H1 (cell line): ENCODE results near the gene PPME1.

Source experiments
- CTCF ChIP-seq, 3 experiments: IDR thresholded peaks; 1 replicate in 2 of 3; 2 replicates in 1 of 3; pipeline versions ENCODE4 v1.5.1 to v1.6.1; 2011; ENCODE audit warnings: low read length in 3 of 3, mild to moderate bottlenecking in 3 of 3, inconsistent platforms in 2 of 3, low read depth in 1 of 3, moderate library complexity in 1 of 3; ENCODE audit not compliant: insufficient read depth in 1 of 3; ENCODE audit errors: control extremely low read depth in 1 of 3
- GTF2F1 ChIP-seq: IDR thresholded peaks from 2 replicates; pipeline ENCODE4 v1.6.1; 2012; ENCODE audit warnings: low read depth, low read length, improper control_type of control experiment, borderline replicate concordance
- JUND ChIP-seq: IDR thresholded peaks from 2 replicates; pipeline ENCODE4 v1.6.1; 2011; ENCODE audit warnings: mild to moderate bottlenecking, improper control_type of control experiment, low read length
- NRF1 ChIP-seq: IDR thresholded peaks from 2 replicates; pipeline ENCODE4 v1.6.1; 2011; ENCODE audit warnings: mild to moderate bottlenecking, low read depth, low read length, improper control_type of control experiment
- POLR2AphosphoS5 ChIP-seq: IDR thresholded peaks from 2 replicates; pipeline ENCODE4 v1.6.1; 2011; ENCODE audit warnings: low read depth, low read length
- RAD21 ChIP-seq, 2 experiments: IDR thresholded peaks in 1 of 2; conservative IDR thresholded peaks in 1 of 2; 2 replicates each; pipeline ENCODE4 v1.6.1; 2011; ENCODE audit warnings: low read depth in 2 of 2, low read length in 2 of 2, improper control_type of control experiment in 1 of 2, inconsistent platforms in 1 of 2, mild to moderate bottlenecking in 1 of 2, moderate library complexity in 1 of 2
- SP2 ChIP-seq: IDR thresholded peaks from 2 replicates; pipeline ENCODE4 v1.6.1; 2012; ENCODE audit warnings: mild to moderate bottlenecking, low read length, inconsistent platforms
- TCF12 ChIP-seq: IDR thresholded peaks from 2 replicates; pipeline ENCODE4 v1.6.1; 2011; ENCODE audit warnings: low read depth, mild to moderate bottlenecking, low read length
- YY1 ChIP-seq: IDR thresholded peaks from 2 replicates; pipeline ENCODE4 v1.6.1; 2011; ENCODE audit warnings: low read depth, mild to moderate bottlenecking, low read length
- ZNF274 ChIP-seq: IDR thresholded peaks from 2 replicates; pipeline ENCODE4 v1.7.0; 2012; ENCODE audit warnings: low read length, borderline replicate concordance; ENCODE audit errors: extremely low read depth

DNA sequence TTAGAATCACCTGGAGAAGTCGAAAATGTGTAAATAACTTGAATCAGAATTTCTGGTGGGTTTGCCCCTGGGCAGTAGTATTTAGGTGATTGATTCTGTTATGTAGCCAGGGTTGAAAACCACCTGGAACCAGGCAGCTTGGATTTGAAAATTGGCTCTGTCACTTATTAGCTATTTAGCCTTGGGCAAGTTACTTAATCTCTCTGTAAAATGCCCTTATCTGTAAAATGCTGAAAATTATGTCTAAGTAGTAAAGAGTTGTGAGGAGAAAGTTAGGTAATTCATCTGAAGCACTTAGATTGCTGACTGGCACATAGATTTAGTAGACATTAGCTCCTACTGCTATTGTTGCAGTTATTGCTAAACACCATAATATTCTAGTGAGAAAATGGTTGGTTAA lies 49.3 kb downstream of the PPME1 start:
- no peak for TF ChIP-seq ZNF274
- no peak for TF ChIP-seq GTF2F1
- TF ChIP-seq NRF1 = no peak
- TF ChIP-seq CTCF (IDR thresholded peaks at IDR 0.05; ENCODE audit: control extremely low read depth in 1 of 3, insufficient read depth in 1 of 3, low read depth in 1 of 3, low read length in 3 of 3) = no peak
- no peak for TF ChIP-seq POLR2AphosphoS5
- TF ChIP-seq SP2 = no peak
- no peak for TF ChIP-seq JUND
- TF ChIP-seq RAD21 (IDR thresholded peaks at IDR 0.05 in 1 of 2, conservative IDR thresholded peaks at IDR 0.05 in 1 of 2; ENCODE audit: low read depth in 2 of 2, low read length in 2 of 2) = no peak
- no peak for TF ChIP-seq TCF12
- TF ChIP-seq YY1 = no peak
